Cortex of kidney (tissue), 1 donor: ENCODE data around the gene FKRP.

Source experiments
- DNase-seq: peaks from one replicate; lab custom pipeline; 2025; lab: John Stamatoyannopoulos, UW

FKRP gene

DNA sequence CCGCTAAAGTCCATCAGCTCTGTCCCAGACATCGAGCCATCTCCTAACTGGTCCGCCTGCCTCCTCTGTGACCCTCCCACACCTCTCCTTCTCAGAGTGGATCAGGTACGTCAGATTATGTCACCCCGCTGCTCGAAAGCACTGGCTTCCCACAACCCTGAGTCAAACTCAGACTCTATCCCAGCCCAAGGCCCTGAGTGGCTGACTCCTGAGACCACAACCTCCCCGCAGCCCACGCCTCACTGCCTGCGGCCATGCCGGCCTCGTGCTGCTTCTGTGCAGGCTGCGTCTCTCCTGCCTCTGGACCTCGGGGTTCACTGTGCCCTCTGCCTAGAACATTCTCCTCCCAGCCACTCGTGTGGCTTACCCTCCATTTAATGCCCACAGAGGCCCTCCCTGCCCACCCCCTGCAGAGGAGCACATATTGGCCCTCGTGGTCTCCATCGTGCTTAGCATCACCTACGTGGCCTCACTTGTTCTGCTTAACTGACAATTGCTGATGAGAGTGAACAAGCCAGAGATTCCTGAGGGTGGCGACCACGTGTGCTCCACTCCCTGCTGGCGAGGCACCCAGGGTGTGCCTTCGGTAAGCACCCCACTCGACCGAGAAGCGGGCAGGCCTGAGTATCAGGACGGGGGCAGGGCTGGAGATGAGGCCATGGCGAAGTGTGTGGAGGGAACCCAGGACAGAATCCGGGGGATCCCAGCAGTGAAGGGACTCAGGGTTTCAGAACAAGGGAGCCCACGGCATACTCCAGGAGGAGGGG, 13.5 kb upstream of the FKRP start:
- no peak for DNase-seq

DNA sequence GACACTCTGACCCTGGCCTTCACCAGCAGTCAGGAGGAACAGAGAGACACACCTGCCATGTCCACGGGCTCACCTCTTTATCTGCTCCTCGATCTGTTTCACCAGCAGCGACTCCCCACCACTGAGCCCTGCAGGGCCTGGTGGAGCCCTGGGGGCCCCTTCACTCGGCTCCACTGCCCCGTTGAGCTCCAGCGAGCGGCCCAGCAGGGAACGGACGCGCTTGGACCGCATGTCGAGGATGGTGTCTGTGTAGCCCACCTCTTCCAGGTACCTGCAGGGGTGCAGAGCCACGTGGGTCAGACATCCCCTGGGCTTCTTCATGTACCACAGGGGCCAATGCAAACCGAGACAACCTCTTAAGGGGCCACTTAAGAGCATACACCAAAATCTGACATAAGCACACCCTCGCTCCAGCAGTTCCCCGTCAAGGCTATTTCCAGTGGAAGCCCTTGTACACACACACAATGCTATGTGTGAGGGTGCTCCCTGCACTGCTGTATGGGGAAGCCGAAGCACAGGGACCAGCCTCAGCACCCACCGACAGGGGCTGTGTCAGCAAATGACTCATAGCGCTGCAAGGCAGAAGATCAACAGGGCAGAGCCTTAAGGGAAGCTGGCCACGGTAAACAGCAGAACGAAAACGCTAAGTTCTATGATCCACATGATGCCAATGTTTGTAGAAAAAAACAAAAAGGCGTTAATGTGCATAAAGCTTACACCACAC, 12.7 kb upstream of the FKRP start:
- no peak for DNase-seq

DNA sequence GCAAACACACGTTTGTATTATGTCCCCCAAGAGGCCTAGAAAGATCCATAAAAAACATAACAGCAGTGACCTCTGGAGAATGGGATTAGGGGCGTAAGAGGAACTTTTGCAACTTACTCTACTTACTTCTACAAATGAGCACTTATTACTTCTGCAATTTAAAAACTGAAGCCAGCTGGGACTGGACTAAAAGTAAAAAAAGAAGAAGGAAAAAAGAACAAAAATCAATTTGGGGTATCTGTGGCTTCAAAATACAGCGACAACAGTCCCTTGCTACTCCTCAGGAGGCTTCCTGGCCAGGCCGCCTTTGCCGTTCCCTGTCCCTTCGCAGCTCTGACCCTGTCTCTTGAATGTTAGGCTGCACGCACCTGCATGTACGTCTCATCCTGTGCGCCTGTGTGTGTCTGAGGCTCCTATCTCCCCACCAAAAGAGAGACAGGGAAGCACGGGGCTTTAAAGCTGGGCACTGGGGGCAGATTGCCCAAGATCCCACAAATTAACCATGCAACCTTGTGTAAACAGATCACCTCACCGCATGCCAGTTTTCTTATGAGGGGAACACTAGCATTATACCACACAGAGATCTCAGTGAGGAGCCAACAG, 12.1 kb upstream of the FKRP start:
- no peak for DNase-seq

DNA sequence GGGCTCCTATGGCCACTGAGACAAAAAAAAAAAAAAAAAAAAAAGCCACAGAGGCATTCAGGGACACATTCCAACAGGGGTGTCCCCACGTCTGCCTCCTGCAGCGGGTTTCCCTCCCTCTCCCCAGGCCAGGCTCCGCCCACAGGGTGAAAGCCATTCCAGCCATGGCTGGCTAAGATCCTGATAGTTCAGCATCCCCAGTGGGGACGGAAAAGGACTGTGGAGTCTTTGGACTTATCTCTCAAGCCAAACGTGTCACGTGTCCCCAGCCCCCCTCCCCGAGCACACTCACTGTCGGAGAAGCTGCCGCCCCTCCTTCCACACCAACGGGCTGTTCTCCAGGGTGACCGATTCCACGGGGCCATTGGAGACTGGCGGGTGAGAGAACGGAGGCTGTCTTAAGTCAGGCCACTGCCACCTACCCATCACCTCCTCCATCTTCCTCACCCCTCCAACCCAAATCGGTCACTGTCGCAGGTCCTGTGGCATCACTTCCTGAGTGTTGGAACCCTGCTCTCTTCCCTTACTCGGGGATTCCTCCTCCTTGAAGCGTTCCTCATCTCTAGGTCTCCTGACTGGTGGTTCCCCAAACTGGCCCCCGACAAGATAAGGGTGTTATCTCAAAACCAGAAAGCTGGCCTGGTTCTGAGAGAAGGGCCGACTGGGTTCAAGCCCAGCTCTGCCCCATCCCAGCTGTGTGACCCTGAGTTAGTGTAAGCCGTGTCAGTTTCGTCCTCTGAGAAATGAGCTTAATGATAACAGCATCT, 9.1 kb upstream of the FKRP start:
- DNase-seq = no peak

DNA sequence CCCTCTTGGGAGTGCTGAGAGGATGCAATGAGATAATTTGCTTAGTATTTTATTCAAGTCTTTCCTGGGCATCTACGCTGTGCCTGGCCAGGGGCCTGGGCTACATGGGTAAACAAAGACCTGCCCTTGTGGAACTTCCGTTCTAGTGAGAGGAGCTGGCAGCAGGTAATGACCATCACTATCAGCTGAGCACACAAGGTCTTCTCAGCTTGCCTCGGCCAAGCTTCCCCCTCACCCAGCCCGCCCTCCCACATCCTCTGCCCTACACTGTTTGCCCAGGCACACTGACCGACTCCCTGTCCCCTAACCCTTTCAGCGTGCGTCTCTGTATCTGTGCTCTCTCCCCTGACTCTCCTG, 8.6 kb upstream of the FKRP start:
- no peak for DNase-seq

DNA sequence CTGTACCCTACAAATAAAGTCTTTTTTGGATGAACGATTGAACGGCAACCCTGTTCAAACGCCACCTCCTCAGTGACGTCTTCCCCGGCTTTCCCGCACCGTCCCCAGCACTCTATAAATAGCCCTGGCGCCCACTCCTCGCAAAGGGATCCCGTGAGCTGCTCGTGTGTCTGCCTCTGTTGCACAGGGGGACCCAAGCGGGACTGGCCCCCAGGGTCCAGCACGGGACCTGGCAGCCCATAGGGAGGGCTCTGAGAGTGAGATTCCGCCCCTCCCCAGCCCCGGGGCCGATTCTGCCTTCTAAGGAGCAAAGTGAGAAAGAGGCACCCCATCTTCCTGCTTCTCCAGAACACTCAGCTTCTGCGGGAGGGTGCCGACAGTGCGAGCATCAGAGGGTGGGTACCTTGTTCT, 8.1 kb upstream of the FKRP start:
- no peak for DNase-seq

DNA sequence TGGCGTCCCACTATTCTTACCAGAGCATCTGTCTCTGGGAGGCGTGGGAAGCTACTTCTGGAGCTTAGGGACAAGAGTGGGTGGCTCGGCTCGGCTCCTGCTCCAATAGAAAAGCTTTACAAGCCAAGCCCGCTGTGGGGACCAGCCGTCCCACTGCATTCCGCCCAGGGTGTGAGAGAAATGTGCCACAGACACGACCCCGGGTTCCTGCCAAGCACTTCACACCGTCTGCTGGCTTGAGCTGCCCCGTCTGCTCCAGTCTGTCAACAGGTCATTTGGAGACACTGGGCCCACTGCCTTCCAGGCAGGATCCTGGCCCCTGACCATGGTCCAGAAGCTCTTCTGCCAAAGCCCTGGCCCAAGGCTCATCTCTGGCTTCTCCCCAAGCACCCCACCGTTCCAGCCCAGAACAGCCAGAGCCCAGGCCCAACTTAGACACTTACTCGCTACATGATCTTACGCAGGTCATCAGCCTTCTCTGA, 6.5 kb upstream of the FKRP start:
- DNase-seq = no peak

DNA sequence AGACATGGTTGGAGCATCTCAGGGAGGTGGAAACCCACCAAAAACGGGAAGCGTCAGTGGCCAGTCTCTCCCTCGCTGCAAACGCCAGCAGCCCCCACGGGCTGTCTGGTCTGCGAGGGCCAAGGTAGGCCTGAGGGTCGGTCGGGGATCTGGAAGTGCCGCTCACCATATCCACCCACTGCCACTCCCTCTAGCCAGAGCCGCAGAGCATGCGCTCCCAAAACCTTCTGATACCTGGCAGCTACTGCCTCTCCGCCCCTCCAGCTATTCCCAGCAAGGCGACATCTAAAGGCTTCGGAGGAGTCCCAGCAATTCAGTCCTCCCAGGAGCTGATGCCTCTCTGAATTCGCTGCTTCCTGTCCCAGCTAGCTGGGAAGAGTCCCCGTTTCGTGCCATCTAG, 4.4 kb upstream of the FKRP start:
- DNase-seq = no peak

DNA sequence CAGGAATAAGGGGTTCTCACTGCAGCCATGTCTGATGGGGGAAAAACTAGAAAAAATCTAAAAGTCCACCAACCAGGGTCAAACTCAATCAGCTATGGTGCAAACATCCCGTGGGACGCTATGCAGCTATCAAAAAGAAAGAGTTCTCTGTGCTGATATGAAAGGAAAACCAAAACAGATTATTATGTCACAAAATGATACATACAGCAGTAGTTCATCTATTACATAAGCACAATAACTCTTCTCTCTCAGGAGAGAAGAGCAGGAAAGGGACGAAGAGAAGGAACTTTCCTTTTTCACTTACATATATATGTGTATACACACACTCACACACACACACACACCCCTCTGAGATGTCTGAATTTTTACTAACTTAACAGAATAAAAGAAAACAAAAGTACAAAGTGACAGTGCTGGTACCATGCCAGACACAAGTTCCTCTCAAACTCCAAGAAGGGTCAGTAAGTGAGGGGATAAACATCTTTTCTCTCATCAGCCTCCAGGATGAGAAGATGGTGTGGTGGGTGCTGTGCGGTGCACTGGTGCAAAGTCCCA, 2.9 kb upstream of the FKRP start:
- DNase-seq = no peak

DNA sequence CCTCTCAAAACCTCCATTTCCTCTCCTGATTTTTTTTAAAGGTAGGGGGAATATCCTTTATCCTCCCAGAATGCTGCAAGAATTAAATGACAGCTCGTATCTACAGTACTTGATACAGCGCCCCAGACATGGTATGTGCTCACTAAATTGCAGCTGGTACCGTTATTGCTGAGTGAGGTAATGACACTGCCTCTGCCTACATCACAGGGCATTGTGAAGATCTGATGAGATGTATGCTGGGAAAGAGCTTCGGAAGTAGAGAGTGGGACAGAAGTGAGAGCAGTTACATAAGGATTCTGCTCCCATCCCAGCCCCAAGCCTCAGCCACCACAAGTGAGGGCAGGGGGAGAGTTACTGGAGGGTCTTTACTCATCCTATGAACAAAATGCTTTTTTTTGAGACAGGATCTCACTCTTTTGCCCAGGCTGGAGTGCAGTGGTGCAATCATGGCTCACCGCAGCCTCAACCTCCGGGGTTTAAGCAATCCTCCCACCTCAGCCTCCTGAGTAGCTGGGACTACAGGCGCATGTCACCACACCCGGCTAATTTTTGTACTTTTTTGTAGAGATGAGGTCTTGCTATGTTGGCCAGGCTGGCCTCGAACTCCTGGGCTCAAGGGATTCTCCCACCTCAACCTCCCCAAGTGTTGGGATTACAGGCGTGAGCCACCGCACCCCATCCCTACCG, 1.7 kb upstream of the FKRP start:
- no peak for DNase-seq

DNA sequence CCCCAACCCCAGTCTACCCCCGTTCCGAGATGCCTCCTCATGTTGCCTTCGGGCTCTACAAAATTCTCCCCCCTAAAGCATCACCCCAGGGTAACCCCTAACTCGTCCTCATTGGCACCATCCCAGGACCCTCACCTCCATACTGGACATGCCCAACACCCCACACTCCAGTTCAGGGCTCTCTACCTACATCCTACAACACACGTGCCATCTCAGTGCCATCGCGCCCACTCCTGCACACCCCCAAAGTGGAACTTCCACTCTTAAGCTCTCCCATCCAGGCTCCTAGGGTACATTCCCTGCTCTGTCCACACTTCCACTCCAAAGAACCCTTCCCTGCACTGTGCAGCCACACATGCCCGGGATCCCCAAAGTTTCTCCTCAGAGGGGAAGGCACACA, 827 bp upstream of the FKRP start:
- DNase-seq = no peak

DNA sequence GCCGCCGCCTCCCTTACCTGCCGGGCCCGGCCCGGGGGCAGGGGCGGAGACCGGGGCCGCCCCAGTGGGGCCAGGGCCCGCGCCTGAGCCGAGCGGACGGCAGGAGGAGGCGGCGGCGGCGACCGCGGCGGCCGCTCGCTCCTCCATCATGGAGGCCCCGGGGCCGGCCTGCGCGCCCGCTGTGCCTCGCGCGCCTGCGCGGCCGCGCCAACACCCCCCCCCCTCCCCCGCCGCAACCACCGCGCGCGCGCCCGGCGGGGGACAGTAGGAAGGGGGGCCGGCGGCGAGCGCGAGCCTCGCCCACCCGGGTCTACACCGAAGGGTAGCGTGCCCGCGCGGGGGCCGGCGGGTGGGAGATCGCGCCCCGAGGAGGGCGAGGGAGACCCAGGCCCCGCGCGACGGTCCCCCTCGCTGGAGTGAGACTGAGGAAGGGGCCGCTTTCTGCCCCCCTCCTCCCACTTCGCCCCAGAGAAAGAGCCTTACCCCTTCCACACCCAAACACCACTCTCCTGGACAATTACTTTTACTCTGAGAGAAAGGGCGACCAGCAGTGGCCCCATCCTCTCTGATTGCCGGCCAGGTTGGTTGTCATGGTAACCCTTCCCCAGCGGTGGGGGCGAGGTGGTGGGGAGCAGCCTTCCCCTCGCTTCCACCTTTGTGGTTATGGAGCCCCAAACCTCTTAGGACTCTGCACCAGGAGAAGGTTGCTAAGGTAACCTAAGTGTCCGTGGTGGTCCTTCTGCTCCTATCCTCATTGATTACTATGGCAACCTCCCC, 612 bp downstream of the FKRP start, which contains the start of gene STRN4:
Gene STRN4 (minus strand): TSS at position 170 of the 777 bp plus-strand sequence. CDS start 20 bp downstream, at position 150.
- DNase-seq = no peak

DNA sequence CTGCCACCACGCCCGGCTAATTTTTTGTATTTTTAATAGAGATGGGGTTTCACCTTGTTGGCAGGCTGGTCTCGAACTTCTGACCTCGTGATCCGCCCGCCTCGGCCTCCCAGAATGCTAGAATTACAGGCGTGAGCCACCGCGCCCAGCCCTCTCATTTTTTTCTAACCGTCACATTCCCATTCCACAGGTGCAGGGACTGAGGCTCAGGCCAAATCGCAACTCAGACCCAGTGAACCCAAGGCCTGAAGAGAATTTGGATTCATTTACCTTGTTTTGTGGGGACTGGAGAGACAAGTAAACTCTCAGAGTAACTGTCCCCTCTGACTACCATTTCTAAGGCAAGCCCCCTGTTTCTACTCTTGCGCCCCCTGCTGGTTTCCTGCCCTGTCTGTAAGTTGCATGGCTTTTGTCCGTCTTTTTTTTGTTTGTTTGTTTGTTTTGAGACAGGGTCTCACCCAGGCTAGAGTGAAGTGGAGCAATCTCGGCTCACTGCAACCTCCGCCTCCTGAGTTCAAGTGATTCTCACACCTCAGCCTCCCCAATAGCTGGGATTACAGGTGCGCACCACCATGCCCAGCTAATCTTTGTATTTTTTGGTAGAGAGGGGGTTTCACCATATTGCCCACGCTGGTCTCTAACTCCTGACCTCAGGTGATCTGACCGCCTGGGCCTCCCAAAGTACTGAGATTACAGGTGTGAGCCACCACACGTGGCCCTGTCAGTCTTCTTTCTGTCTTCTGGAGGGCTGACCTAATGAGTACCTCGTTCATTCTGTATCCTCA, 2.7 kb downstream of the FKRP start:
- no peak for DNase-seq

DNA sequence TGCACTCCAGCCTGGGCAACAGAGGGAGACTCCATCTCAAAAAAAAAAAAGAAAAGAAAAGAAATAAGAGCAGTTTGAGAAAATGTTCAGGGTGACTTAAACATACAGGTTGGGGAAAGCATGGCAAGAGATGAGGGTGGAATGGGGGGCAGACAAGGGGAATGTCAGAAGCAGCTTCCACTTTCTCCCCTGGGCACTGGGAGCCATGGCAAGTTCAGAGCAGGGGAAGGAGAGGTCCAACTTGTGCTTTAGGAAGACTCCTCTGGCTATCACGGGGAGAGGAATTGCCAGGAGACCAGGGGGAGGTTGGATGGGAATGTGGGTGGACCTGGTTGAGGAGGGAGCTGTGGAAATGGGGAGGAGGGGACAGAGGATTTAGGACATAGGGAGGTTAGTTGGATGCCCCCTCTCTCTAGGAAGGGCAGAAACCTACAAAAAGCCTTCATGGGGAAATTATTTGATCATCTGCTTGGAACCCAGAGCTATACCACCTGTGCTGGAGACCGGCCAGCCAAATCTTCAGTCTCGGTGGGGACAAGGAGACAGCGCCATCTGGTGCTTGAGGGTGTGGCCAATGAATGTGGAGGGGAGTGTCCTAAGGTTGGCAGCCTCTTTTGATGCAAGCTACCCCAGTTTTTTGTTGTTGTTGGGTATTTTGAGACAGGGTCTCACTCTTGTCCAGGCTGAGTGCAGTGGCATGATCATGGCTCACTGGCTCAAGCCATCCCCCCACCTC, 7.7 kb downstream of the FKRP start:
- no peak for DNase-seq

DNA sequence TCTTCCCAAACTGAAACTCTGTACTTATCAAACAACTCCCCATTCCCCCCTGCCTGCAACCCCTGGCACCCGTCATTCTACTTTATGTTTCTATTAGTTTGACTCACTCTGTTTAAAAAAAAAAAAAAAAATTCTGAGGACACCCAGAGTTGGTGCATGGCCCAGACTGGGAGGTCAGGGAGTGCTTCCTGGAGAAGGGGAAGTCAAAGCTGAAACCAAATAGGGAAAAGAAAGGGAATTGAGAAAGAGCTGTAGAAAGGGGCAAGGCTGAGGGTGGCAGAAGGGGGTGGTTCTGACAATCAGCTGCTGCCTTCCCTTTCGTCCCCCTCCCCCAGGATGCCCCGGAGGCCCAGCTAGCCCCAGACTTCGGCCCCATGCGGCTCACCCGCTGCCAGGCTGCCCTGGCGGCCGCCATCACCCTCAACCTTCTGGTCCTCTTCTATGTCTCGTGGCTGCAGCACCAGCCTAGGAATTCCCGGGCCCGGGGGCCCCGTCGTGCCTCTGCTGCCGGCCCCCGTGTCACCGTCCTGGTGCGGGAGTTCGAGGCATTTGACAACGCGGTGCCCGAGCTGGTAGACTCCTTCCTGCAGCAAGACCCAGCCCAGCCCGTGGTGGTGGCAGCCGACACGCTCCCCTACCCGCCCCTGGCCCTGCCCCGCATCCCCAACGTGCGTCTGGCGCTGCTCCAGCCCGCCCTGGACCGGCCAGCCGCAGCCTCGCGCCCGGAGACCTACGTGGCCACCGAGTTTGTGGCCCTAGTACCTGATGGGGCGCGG, 9.4 kb downstream of the FKRP start:
- DNase-seq = no peak

DNA sequence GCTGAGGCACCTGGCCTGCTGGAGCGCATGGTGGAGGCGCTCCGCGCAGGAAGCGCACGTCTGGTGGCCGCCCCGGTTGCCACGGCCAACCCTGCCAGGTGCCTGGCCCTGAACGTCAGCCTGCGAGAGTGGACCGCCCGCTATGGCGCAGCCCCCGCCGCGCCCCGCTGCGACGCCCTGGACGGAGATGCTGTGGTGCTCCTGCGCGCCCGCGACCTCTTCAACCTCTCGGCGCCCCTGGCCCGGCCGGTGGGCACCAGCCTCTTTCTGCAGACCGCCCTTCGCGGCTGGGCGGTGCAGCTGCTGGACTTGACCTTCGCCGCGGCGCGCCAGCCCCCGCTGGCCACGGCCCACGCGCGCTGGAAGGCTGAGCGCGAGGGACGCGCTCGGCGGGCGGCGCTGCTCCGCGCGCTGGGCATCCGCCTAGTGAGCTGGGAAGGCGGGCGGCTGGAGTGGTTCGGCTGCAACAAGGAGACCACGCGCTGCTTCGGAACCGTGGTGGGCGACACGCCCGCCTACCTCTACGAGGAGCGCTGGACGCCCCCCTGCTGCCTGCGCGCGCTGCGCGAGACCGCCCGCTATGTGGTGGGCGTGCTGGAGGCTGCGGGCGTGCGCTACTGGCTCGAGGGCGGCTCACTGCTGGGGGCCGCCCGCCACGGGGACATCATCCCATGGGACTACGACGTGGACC, 10.1 kb downstream of the FKRP start:
- no peak for DNase-seq

DNA sequence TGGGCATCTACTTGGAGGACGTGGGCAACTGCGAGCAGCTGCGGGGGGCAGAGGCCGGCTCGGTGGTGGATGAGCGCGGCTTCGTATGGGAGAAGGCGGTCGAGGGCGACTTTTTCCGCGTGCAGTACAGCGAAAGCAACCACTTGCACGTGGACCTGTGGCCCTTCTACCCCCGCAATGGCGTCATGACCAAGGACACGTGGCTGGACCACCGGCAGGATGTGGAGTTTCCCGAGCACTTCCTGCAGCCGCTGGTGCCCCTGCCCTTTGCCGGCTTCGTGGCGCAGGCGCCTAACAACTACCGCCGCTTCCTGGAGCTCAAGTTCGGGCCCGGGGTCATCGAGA, 10.7 kb downstream of the FKRP start:
- no peak for DNase-seq

DNA sequence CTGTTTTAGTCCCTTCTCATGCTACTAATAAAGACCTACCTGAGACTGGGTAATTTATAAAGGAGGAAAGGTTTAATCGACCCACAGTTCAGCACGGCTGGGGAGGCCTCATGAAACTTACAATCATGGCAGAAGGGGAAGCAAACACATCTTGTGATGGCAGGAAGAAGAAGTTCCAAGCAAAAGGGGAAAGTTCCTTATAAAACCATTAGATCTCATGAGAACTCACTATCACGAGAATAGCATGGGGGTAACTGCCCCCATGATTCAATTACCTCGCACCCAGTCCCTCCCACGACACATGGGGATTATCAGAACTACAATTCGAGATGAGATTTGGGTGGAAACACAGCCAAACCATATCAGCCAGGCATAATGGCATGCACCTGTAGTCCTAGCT, 13.3 kb downstream of the FKRP start:
- DNase-seq = no peak
